Measurements from ENCODE around the gene JAKMIP1.

DNA sequence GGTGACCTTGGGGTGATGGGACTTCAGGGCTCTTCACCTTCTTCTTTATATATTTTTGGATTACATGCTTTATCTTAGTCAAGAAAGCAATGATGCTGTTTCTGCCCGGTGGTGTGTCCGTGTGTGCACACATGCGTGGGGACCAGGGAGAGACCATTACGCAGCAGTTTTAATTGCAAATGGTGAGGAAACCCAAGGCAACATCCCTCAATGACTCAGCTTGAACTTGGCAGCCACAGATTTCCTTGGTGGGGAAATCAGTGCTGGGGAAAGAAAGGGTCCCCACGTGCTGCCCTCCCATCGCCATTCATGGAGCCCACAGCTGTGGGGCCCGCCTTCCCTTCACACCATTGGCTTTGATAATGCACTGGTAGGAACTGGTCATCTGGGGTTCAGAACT, 136.0 kb downstream of the JAKMIP1 start:
- TF ChIP-seq CTCF (conservative IDR thresholded peaks at IDR 0.05) (no peak), EZH2 (IDR thresholded peaks at IDR 0.05; ENCODE audit: low read depth) (no peak)

Measured in PC-9 (cell line).